Tibial nerve (tissue), 3 donors: ENCODE measurements around the gene RALGAPB.

ENCODE experiments used
- EP300 ChIP-seq, 2 donors: sonication (generic); formaldehyde crosslinking; IDR thresholded peaks; one replicate each; pipeline ENCODE4 v1.6.1; 2017; ENCODE audit warnings: antibody characterized with exemption in 2 of 2, mild to moderate bottlenecking in 1 of 2
- POLR2A ChIP-seq, 2 donors: fragments of 450-650 bp; IDR thresholded peaks; one replicate each; pipeline ENCODE4 v1.6.1; 2017; ENCODE audit warnings: antibody characterized with exemption in 2 of 2, mild to moderate bottlenecking in 2 of 2, moderate library complexity in 2 of 2

- TF ChIP-seq POLR2A (IDR thresholded peaks at IDR 0.05) = no peak
- no peak for TF ChIP-seq EP300 (IDR thresholded peaks at IDR 0.05)
Observed at GRCh38 chr20:38531021-38531420, 58.4 kb downstream of the RALGAPB start.
